ENCODE results near the gene SREBF1. TPM values are rescaled to one million over a fixed set of nuclear protein-coding genes. Genes with fewer than 3 reads are reported as not detected.
A peak's percentile ranks its signal among the peaks of the same experiment; 100 is the strongest.

Gene SREBF1
- total RNA-seq, 1 donor from 2014 or later, result 132 TPM

DNA sequence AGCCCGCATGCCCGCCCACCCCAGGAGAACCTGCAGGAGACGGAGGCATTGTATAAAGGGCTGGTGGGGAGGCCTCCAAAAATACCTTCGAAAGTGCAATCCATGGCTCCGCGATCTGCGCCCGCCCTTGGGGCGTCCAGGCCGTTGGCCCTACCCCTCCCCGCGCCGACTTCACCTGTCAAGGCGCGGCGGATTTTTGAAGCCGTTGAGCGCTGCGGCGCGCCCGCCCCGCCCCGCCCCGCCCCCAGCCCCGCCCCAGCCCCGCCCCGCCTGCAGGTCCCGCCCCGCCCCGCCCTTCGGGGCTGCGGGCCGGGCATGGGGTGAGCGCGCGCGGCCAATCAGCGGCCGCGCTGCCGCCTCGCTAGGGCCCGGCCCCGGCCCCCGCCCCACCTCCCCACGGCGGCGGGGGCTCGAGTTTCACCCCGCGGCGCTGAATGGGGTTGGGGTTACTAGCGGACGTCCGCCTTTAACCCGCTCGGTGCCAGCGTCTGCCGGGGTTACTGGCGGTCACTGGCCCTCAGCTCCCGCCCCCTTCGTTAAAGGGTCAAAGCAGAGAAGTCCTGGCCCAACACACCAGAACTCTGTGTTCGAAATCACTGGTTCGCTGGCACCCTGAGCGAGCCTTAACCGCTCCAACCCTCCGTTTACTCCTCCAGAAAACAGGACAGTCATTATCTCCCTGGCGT lies 13.2 kb downstream of the SREBF1 start:
- H3K4me1 Mint-ChIP-seq, result peaks cover 68% of the 10 kb centered on the region
- TF ChIP-seq, protein P1, sequence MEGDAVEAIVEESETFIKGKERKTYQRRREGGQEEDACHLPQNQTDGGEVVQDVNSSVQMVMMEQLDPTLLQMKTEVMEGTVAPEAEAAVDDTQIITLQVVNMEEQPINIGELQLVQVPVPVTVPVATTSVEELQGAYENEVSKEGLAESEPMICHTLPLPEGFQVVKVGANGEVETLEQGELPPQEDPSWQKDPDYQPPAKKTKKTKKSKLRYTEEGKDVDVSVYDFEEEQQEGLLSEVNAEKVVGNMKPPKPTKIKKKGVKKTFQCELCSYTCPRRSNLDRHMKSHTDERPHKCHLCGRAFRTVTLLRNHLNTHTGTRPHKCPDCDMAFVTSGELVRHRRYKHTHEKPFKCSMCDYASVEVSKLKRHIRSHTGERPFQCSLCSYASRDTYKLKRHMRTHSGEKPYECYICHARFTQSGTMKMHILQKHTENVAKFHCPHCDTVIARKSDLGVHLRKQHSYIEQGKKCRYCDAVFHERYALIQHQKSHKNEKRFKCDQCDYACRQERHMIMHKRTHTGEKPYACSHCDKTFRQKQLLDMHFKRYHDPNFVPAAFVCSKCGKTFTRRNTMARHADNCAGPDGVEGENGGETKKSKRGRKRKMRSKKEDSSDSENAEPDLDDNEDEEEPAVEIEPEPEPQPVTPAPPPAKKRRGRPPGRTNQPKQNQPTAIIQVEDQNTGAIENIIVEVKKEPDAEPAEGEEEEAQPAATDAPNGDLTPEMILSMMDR (conservative IDR thresholded peaks at IDR 0.05), result no peak
- H3K27me3 Mint-ChIP-seq (ENCODE audit: low read depth), result peaks cover 5% of the 10 kb centered on the region
- H3K9me3 Mint-ChIP-seq, result no peaks in the 10 kb centered on the region
- peak; percentile 83 for DNase-seq (ENCODE audit: low read depth, low spot score)
- H3K36me3 Mint-ChIP-seq (ENCODE audit: low read depth), result peaks cover 7% of the 10 kb centered on the region
- H3K4me3 Mint-ChIP-seq, result peak overlapping the region; percentile 84
- H3K27ac Mint-ChIP-seq (ENCODE audit: unreplicated experiment), result peak overlapping the region; percentile 97

DNA sequence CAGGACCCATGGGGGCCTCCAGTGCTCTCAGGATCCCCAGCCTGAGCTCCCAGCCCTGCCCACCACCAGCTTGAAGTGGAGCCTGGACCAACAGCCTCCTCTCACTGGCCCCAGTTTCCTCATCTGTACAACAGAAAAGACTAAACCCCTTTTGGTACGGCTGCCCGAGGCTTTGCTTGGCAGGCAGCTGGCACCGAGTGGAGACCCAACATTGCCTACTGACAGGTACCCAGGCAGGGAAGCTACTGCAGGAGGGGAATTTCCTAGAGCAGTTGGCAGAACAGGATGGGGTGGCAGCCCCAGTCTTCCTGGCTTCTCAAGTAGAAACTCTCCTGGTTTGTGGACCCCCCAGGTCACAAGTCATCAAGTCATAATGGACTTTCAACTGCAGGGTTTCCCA lies 14.2 kb downstream of the SREBF1 start:
- DNase-seq (ENCODE audit: low read depth, low spot score), result no peak
- Mint-ChIP-seq H3K4me1 (peaks cover 69% of the 10 kb centered on the region), H3K27me3 (ENCODE audit: low read depth) (peaks cover 8% of the 10 kb centered on the region), H3K4me3 (peak overlapping the region; percentile 78), H3K36me3 (ENCODE audit: low read depth) (peaks cover 9% of the 10 kb centered on the region), H3K9me3 (no peaks in the 10 kb centered on the region), H3K27ac (ENCODE audit: unreplicated experiment) (no peak overlapping the region)
- TF ChIP-seq, protein P1 (conservative IDR thresholded peaks at IDR 0.05), result no peak

DNA sequence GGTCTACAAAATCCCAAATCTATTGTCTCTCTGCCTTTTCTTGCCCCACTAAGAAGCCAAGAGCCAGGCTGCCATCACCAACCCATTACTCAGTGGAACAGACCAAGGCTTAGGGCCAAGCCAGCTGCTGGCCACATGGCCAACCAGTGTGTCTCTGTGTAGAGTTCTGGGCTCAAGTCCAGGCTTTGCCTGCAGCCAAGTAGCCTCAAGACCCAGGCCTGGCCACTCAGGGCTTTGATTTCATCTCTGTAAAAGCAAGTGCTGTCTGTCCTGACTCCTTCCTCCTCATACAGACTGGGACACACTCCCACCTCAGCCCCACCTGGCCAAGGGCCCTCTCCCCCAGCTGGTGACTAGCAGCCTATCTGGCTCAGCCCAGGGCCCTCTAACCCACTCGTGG lies 14.6 kb downstream of the SREBF1 start:
- peaks cover 69% of the 10 kb centered on the region for H3K4me1 Mint-ChIP-seq
- peak overlapping the region; percentile 50 for H3K27ac Mint-ChIP-seq (ENCODE audit: unreplicated experiment)
- no peak for DNase-seq (ENCODE audit: low read depth, low spot score)
- TF ChIP-seq, protein P1 (conservative IDR thresholded peaks at IDR 0.05), result no peak
- peak overlapping the region; percentile 78 for H3K4me3 Mint-ChIP-seq
- peaks cover 8% of the 10 kb centered on the region for H3K27me3 Mint-ChIP-seq (ENCODE audit: low read depth)
- H3K36me3 Mint-ChIP-seq (ENCODE audit: low read depth), result peaks cover 9% of the 10 kb centered on the region
- H3K9me3 Mint-ChIP-seq, result no peaks in the 10 kb centered on the region

DNA sequence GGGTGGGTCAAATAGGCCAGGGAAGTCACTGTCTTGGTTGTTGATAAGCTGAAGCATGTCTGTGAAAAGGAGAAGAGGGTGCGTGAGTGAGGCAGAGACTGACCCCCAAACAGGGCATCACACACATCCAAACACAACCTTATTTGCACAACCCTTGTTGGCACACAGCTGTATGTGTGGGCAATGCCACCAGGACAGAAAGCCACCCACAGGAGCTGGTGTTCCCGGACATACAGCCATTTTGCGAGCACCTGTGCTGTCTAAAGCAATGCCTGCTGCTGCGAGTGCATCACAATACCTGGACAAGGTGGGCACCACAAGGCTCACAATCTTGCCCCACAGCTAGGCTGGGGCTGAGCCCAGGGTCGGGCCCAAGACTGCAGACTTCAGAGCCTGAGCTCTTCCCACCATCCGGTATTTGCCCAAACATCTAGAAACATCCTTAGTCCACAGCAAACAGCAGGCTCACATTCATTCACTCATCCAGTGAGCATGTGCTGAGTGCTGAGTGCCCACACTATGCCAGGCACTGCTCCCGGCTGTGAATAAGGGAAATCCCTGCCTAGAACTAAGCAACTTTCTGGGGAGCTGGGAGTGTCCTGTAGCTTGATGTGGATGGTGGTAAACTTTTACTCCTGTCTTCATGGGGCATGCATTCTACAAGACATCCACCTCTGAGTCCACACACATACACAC lies 16.2 kb downstream of the SREBF1 start:
- no peaks in the 10 kb centered on the region for H3K9me3 Mint-ChIP-seq
- H3K36me3 Mint-ChIP-seq (ENCODE audit: low read depth), result peaks cover 6% of the 10 kb centered on the region
- peaks cover 58% of the 10 kb centered on the region for H3K4me1 Mint-ChIP-seq
- H3K4me3 Mint-ChIP-seq, result peak overlapping the region; percentile 69
- DNase-seq (ENCODE audit: low read depth, low spot score), result no peak
- H3K27ac Mint-ChIP-seq (ENCODE audit: unreplicated experiment), result peak overlapping the region; percentile 71
- TF ChIP-seq, protein P1 (conservative IDR thresholded peaks at IDR 0.05), result no peak
- H3K27me3 Mint-ChIP-seq (ENCODE audit: low read depth), result peaks cover 9% of the 10 kb centered on the region

DNA sequence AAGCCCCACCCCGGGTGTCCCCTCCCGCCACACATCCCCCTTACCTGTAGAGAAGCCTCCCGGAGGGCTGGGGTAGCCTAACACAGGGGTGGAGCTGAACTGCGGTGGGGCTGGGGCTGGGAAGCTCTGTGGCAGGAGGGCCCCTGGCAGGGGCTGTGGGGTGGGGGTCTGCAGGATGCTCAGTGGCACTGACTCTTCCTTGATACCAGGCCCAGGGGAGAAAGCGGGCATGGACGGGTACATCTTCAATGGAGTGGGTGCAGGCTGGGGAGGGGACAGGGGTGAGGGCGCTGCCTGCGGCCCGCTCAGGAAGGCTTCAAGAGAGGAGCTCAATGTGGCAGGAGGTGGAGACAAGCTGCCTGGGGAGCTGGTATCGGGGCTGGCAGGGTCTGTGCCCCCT lies 16.7 kb downstream of the SREBF1 start:
- Mint-ChIP-seq H3K4me1 (peaks cover 58% of the 10 kb centered on the region), H3K9me3 (no peaks in the 10 kb centered on the region), H3K4me3 (no peak overlapping the region), H3K36me3 (ENCODE audit: low read depth) (peaks cover 9% of the 10 kb centered on the region), H3K27ac (ENCODE audit: unreplicated experiment) (no peak overlapping the region), H3K27me3 (ENCODE audit: low read depth) (peaks cover 11% of the 10 kb centered on the region)
- TF ChIP-seq, protein P1 (conservative IDR thresholded peaks at IDR 0.05), result no peak
- DNase-seq (ENCODE audit: low read depth, low spot score), result no peak
